HAP-1 (cell line): ENCODE results near the gene PRAMEF14.
A peak's percentile ranks its signal among the peaks of the same experiment; 100 is the strongest.
"Not testable (repeated sequence)": the region's sequence is repeated elsewhere in the genome, so short reads cannot be mapped to it uniquely, and the experiment has no call there.

Experiments
- DNase-seq, 2 experiments: peaks; one replicate each; pipeline ENCODE4 v3.0.0-alpha.2; 2016 to 2020; ENCODE audit warnings: low spot score in 2 of 2
- H3K27me3 ChIP-seq: fragments of 250-450 bp; sonication (Bioruptor Pico); 2 replicates; pipeline ENCODE4 v1.5.1; 2020; ENCODE audit warnings: low read depth, mild to moderate bottlenecking, moderate library complexity
- H3K36me3 ChIP-seq: fragments of 250-450 bp; sonication (Bioruptor Pico); replicated peaks from 2 replicates; pipeline ENCODE4 v1.5.1; 2020; ENCODE audit warnings: mild to moderate bottlenecking
- H3K4me1 ChIP-seq: fragments of 250-450 bp; sonication (Bioruptor Pico); 2 replicates; pipeline ENCODE4 v1.5.1; 2020; ENCODE audit warnings: mild to moderate bottlenecking
- H3K4me3 ChIP-seq: fragments of 250-450 bp; sonication (Bioruptor Pico); 2 replicates; pipeline ENCODE4 v1.5.1; 2020; ENCODE audit warnings: mild to moderate bottlenecking, moderate library complexity
- H3K9me3 ChIP-seq: fragments of 250-450 bp; sonication (Bioruptor Pico); 2 replicates; pipeline ENCODE4 v1.5.1; 2020; ENCODE audit warnings: mild to moderate bottlenecking, moderate library complexity
- in situ Hi-C: fragments of 300-500 bp; cut with MboI; formaldehyde crosslinking; loops from 3 replicates; pipeline ENCODE4 v1.14.3; 2020; ENCODE audit warnings: low sequenced_read_pairs, inconsistent platforms, mixed read lengths

The PRAMEF14 gene, protein sequence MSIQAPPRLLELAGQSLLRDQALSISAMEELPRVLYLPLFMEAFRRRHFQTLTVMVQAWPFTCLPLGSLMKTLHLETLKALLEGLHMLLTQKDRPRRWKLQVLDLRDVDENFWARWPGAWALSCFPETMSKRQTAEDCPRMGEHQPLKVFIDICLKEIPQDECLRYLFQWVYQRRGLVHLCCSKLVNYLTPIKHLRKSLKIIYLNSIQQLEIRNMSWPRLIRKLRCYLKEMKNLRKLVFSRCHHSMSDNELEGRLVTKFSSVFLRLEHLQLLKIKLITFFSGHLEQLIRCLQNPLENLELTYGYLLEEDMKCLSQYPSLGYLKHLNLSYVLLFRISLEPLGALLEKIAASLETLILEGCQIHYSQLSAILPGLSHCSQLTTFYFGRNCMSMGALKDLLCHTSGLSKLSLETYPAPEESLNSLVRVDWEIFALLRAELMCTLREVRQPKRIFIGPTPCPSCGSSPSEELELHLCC

DNA sequence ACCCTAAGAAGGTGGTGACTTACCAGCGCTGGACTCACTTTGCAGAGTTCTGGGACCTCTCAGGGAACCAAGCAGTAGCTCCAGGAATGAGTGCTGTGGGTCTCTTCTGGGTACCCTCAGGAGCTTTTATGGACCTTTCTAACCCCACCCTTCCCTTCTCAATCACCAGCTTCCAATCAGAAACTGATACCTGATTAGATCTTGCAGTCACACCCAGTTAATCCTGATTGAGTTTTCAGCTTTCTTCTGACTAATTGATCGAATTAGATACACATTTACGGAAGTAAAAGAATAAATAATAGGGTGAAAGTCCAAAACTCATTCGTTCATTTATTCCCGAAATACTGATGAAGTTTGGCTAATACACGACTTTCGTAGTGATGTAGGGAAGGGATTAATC is at the start of gene PRAMEF14:
TSS of gene PRAMEF14 (minus strand) at position 101 of the 400 bp plus-strand sequence. CDS start 1,820 bp downstream, outside the sequence.
- H3K9me3 ChIP-seq, H3K36me3 ChIP-seq, H3K4me3 ChIP-seq, H3K27me3 ChIP-seq, H3K4me1 ChIP-seq, in situ Hi-C loops, DNase-seq: not testable (repeated sequence)

- in situ Hi-C loops, H3K4me3 ChIP-seq, H3K9me3 ChIP-seq, H3K4me1 ChIP-seq, H3K27me3 ChIP-seq, DNase-seq, H3K36me3 ChIP-seq: not testable (repeated sequence)
Measured at GRCh38 chr1:13395311-13395710, 48.4 kb upstream of the PRAMEF14 start.

GRCh38 chr1:13394761-13395160 is 47.8 kb upstream of the PRAMEF14 start:
- in situ Hi-C loops, result not testable (repeated sequence)

DNA sequence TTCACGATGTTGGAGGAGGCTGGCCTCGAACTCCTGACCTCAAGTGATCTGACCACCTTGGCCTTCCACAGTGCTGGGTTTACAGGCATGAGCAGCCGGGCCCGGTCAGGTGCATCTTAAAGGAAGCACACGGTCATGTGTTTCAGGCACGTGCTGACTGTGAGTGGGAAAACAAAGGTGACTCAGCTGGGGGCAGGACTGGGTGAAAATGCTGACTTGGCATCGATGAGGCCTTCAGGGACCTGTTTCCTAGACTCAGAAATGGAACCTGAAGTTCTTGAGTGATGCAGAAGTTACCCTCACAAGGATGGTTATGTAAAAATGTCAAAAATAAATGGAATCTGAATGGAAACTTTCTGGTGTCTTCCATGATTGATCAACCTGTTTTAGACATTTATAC is 46.1 kb upstream of the PRAMEF14 start:
- H3K9me3 ChIP-seq, in situ Hi-C loops, H3K4me1 ChIP-seq, H3K36me3 ChIP-seq, H3K27me3 ChIP-seq, DNase-seq, H3K4me3 ChIP-seq: not testable (repeated sequence)

More at GRCh38 chr1:13394761-13395160, 47.8 kb upstream of the PRAMEF14 start:
- not testable (repeated sequence) for DNase-seq, H3K27me3 ChIP-seq, H3K4me3 ChIP-seq, H3K36me3 ChIP-seq, H3K4me1 ChIP-seq, H3K9me3 ChIP-seq

- H3K27me3 ChIP-seq, DNase-seq, H3K4me3 ChIP-seq, H3K36me3 ChIP-seq, H3K4me1 ChIP-seq, H3K9me3 ChIP-seq, in situ Hi-C loops: not testable (repeated sequence)
Measured at GRCh38 chr1:13389332-13389731, 42.4 kb upstream of the PRAMEF14 start, which contains the start of gene PRAMEF17. Gene PRAMEF17 (plus strand): TSS chr1:13389632. CDS start chr1:13389658, 26 bp downstream.

DNA sequence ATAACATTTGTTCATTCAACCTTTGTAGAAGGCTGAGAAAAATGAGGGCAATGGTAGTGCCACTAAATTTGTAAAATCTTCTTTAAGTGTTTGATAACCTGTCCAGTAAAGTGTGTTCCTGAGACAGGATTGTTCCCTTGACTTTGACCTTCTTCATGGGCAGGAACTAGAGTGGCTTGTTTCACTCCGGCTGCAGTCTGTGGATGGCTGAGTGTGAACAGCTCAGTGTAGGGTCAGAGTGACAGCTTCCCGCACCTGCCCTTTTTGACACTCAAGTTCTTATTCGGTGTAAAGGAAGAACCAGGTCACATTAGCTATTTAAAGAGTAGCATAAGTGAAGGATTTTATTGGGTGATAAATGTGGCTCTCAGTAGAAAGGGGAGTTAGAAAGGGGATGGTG is 33.4 kb upstream of the PRAMEF14 start:
- H3K9me3 ChIP-seq, DNase-seq, H3K4me3 ChIP-seq, H3K36me3 ChIP-seq, H3K27me3 ChIP-seq, in situ Hi-C loops, H3K4me1 ChIP-seq: not testable (repeated sequence)

- H3K4me1 ChIP-seq, H3K4me3 ChIP-seq, DNase-seq, H3K36me3 ChIP-seq, H3K27me3 ChIP-seq, H3K9me3 ChIP-seq, in situ Hi-C loops: not testable (repeated sequence)
Measured at GRCh38 chr1:13378983-13379382, 32.0 kb upstream of the PRAMEF14 start.

- H3K27me3 ChIP-seq, H3K4me1 ChIP-seq, in situ Hi-C loops, H3K9me3 ChIP-seq, H3K4me3 ChIP-seq, H3K36me3 ChIP-seq: not testable (repeated sequence)
- peak; percentile 20 to 70 for DNase-seq
Measured at GRCh38 chr1:13368544-13368943, 21.6 kb upstream of the PRAMEF14 start.

DNA sequence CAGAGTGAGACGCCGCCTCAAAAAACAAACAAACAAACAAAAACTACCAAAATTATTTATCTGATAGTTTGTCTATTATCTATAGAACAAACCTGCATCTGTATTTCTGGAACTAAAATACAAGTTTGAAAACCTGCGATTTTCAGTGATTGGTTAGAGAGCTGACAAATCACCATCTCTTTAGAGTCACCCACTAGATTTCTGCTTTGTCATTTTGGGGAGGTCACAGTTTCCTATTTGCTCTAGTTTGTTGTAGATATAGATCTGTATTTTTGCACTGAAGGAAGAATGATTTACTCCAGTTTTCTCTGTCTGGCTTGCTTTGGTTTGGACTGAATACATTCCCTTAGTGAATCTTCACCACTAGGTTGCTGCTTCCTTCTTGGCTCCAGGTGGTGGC is 19.6 kb upstream of the PRAMEF14 start:
- H3K9me3 ChIP-seq, DNase-seq, H3K27me3 ChIP-seq, in situ Hi-C loops, H3K4me3 ChIP-seq, H3K4me1 ChIP-seq, H3K36me3 ChIP-seq: not testable (repeated sequence)

DNA sequence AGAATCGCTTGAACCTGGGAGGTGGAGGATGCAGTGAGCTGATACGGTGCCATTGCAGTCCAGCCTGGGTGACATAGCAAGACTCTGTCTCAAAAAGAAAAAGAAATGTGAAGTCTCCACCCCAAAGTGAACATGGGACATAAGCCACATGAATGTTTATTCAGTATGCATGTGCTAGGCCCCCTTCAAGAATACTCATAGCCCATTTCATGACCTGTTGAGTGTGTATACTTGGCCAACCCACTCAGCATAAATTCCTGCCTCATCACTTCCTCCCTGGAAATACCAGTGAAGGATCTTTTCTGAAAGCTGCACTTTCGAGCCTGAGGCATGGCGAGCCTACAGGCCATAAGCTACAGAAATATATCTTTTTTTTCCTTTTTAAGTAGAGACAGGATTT is 18.0 kb upstream of the PRAMEF14 start:
- H3K9me3 ChIP-seq, H3K27me3 ChIP-seq, DNase-seq, H3K36me3 ChIP-seq, in situ Hi-C loops, H3K4me3 ChIP-seq, H3K4me1 ChIP-seq: not testable (repeated sequence)

DNA sequence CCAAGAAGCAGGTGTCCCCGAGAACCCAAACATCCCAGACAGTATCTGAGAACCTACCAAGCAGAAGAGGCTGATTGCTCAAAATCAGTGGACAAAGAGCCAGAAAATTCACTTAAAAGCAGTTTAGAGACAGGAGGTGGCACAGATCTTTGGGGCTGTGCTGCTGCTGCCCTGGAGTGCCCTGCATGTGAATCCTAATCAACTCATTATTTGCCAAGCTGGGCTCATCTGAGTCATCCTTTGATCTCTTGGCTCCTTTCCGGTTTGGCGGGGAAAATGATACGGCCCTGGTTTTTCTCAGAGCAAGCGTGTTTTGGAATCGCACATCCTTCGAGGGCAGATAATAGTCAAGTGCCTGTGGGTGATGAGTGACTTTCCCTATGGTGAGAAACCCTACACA is 15.4 kb upstream of the PRAMEF14 start:
- H3K4me1 ChIP-seq, DNase-seq, H3K4me3 ChIP-seq, in situ Hi-C loops, H3K36me3 ChIP-seq, H3K9me3 ChIP-seq, H3K27me3 ChIP-seq: not testable (repeated sequence)

DNA sequence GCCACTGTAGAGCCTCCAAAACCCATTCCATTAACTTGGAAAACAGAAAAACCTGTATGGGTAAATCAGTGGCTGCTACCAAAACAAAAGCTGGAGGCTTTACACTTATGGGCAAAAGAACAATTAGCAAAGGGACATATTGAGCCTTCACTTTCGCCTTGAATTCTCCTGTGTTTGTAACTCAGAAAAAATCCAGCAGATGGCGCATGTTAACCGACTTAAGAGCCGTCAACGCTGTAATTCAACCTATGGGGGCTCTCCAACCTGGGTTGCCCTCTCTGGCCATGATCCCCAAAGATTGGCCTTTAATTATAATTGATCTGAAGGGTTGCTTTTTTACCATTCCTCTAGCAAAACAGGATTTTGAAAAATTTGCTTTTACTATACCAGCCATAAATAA is 9.8 kb upstream of the PRAMEF14 start:
- H3K4me3 ChIP-seq, H3K36me3 ChIP-seq, H3K4me1 ChIP-seq, in situ Hi-C loops, H3K27me3 ChIP-seq, H3K9me3 ChIP-seq: not testable (repeated sequence)
- DNase-seq, result peak; percentile 44 to 65

- H3K9me3 ChIP-seq, DNase-seq, H3K36me3 ChIP-seq, H3K27me3 ChIP-seq, in situ Hi-C loops, H3K4me1 ChIP-seq, H3K4me3 ChIP-seq: not testable (repeated sequence)
Measured at GRCh38 chr1:13354475-13354874, 7.5 kb upstream of the PRAMEF14 start.

DNA sequence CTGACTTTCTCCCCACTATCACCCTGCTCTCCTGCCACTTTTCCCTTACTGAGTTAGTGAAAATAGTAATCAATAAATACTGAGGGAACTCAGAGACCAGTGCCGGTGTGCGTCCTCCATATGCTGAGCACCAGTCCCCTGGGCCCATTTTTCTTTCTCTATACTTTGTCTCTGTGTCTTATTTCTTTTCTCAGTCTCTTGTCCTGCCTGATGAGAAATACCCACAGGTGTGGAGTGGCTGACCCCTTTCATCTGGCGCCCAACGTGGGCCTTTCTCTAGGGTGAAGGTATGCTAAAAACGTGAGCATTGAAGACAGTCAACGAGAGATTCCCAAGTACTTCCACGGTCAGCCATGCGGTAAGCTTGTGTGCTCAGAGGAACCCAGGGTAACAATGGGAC is 6.5 kb upstream of the PRAMEF14 start:
- not testable (repeated sequence) for H3K4me3 ChIP-seq
- DNase-seq, result peak in 1 of 2 experiments; percentile 9

DNA sequence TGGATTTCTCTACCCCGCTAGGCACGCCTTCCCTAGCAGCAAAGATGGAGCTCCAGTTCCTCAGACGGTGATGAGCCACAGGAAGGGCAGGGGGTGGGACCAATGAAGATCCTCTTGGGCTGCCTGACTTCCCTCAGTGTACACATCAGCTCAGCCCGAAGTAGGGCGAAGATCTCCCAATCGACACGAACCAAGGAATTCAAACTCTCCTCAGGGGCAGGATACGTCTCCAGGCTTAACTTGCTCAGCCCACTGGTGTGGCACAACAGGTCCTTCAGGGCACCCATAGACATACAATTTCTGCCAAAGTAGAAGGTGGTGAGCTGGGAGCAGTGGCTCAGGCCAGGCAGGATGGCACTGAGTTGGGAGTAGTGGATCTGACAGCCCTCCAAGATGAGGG is 4.4 kb downstream of the PRAMEF14 start:
- H3K4me1 ChIP-seq, DNase-seq, H3K27me3 ChIP-seq, H3K4me3 ChIP-seq, H3K36me3 ChIP-seq, in situ Hi-C loops, H3K9me3 ChIP-seq: not testable (repeated sequence)

More for the DNA sequence above, 6.5 kb upstream of the PRAMEF14 start:
- H3K27me3 ChIP-seq, H3K9me3 ChIP-seq, in situ Hi-C loops, H3K4me1 ChIP-seq, H3K36me3 ChIP-seq: not testable (repeated sequence)
